Lung (tissue), 12 donors: ENCODE measurements around the gene IL27RA. TPM values are rescaled to one million over a fixed set of nuclear protein-coding genes. Genes with fewer than 3 reads are reported as not detected.

ENCODE experiments used
- ATAC-seq: fragments of 200-7000 bp; cut with Tn5 transposase; one replicate; pipeline ENCODE4 v1.9.1; 2020; ENCODE audit warnings: moderate number of reproducible peaks; ENCODE audit not compliant: insufficient read depth, low FRiP score
- DNase-seq, 3 donors: peaks; one replicate each; pipeline ENCODE4 v3.0.0-alpha.2; 2013 to 2017
- H3K27ac ChIP-seq, 2 donors: one replicate each; pipeline ENCODE4 v1.5.1; 2013; ENCODE audit warnings: mild to moderate bottlenecking in 2 of 2, moderate library complexity in 2 of 2, control low read depth in 1 of 2, inconsistent platforms in 1 of 2, low read depth in 1 of 2, low read length in 1 of 2
- H3K27me3 ChIP-seq, 3 donors: one replicate each; pipeline ENCODE4 v1.5.1; 2013; ENCODE audit warnings: low read length in 2 of 3; ENCODE audit not compliant: control insufficient read depth in 3 of 3, insufficient read depth in 3 of 3
- H3K36me3 ChIP-seq, 4 donors: one replicate each; pipeline ENCODE4 v1.5.1; 2013; ENCODE audit warnings: low read length in 4 of 4, mild to moderate bottlenecking in 1 of 4, moderate library complexity in 1 of 4; ENCODE audit not compliant: control insufficient read depth in 4 of 4, insufficient read depth in 4 of 4
- H3K4me1 ChIP-seq, 5 donors: one replicate each; pipeline ENCODE4 v1.5.1; 2013; ENCODE audit warnings: low read length in 5 of 5, mild to moderate bottlenecking in 2 of 5, moderate library complexity in 1 of 5; ENCODE audit not compliant: control insufficient read depth in 5 of 5, insufficient read depth in 5 of 5
- H3K4me3 ChIP-seq: one replicate; pipeline ENCODE4 v1.5.1; 2013; ENCODE audit warnings: mild to moderate bottlenecking, control low read depth, moderate library complexity
- H3K9ac ChIP-seq, 2 donors: one replicate each; pipeline ENCODE4 v1.5.1; 2013; ENCODE audit warnings: low read length in 2 of 2, control low read depth in 1 of 2; ENCODE audit not compliant: insufficient read depth in 1 of 2
- H3K9me3 ChIP-seq, 4 donors: one replicate each; pipeline ENCODE4 v1.5.1; 2013; ENCODE audit warnings: low read length in 3 of 4, mild to moderate bottlenecking in 1 of 4, moderate library complexity in 1 of 4; ENCODE audit not compliant: control insufficient read depth in 4 of 4, insufficient read depth in 3 of 4
- WGBS, 2 donors: extraction: QIAGEN DNeasy Blood & Tissue Kit; methylation state at CpG; one replicate each; pipeline ENCODE4 v1.1.7; 2013; 5-methylcytosine and 5-hydroxymethylcytosine counted together
- polyA plus RNA-seq, 2 donors: library from polyadenylated mRNA; stranded (reverse); fragments of 200-250 nt; gene quantifications; one replicate each; pipeline ENCODE4 v1.2.1, GENCODE V29; 2013
- total RNA-seq, 2 donors: library from RNA; depleted of rRNA in 1 of 2; stranded (reverse); fragments of >200 nt in 1 of 2; gene quantifications; one replicate each; pipeline ENCODE4 v1.2.1, GENCODE V29; 2014 to 2021
- TF ChIP-seq, protein P1 (sequence below): IDR thresholded peaks from 2 replicates; pipeline ENCODE4 v1.5.1; 2012; ENCODE audit warnings: mild to moderate bottlenecking; ENCODE audit errors: control extremely low read depth, extremely low read depth
- donor health status: control.
- donor health status: control.
- donor health status: Bipolar disorder and iron deficiency.
- donor health status: healthy.
- donor health status: DM: yes; HTN: yes; CAD: no.

The IL27RA gene
- total and polyA plus RNA-seq, 4 donors, result 7.0 to 22.7 (median 15.0) TPM

DNA sequence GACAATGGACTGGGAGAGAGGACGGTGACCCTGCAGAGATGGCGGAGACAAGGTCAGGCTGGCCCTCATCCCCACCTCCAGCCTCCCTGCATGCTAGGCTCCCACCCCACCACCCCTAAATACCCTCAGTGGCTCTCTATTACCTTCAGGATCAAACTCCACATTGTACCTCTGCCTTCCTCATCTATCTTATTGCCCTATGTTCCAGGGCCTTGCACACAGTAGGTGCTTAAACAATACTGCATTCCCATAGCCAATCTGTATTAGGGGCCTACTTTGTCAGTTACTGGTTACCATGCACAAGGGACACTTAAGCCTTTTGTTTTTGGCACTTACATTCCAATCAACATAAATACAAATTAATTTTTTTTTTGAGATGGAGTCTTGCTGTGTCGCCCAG is 23.8 kb downstream of the IL27RA start:
- Histone ChIP-seq H3K9me3 (peaks cover 0 to 6% (median 0%) of the 10 kb centered on the region in 4 donors), H3K36me3 (peaks cover 0 to 15% (median 3%) of the 10 kb centered on the region in 4 donors), H3K4me1 (peaks cover 3 to 11% (median 4%) of the 10 kb centered on the region in 5 donors), H3K9ac (no peak overlapping the region), H3K4me3 (no peak overlapping the region), H3K27me3 (peaks cover 0 to 8% (median 5%) of the 10 kb centered on the region in 3 donors), H3K27ac (no peak overlapping the region)
- 85 to 88% methylated on average over 3 of the region's 3 CpGs for WGBS, 2 donors
- ATAC-seq (no peak), DNase-seq (no peak)
- TF ChIP-seq, protein P1, sequence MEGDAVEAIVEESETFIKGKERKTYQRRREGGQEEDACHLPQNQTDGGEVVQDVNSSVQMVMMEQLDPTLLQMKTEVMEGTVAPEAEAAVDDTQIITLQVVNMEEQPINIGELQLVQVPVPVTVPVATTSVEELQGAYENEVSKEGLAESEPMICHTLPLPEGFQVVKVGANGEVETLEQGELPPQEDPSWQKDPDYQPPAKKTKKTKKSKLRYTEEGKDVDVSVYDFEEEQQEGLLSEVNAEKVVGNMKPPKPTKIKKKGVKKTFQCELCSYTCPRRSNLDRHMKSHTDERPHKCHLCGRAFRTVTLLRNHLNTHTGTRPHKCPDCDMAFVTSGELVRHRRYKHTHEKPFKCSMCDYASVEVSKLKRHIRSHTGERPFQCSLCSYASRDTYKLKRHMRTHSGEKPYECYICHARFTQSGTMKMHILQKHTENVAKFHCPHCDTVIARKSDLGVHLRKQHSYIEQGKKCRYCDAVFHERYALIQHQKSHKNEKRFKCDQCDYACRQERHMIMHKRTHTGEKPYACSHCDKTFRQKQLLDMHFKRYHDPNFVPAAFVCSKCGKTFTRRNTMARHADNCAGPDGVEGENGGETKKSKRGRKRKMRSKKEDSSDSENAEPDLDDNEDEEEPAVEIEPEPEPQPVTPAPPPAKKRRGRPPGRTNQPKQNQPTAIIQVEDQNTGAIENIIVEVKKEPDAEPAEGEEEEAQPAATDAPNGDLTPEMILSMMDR, result no peak

DNA sequence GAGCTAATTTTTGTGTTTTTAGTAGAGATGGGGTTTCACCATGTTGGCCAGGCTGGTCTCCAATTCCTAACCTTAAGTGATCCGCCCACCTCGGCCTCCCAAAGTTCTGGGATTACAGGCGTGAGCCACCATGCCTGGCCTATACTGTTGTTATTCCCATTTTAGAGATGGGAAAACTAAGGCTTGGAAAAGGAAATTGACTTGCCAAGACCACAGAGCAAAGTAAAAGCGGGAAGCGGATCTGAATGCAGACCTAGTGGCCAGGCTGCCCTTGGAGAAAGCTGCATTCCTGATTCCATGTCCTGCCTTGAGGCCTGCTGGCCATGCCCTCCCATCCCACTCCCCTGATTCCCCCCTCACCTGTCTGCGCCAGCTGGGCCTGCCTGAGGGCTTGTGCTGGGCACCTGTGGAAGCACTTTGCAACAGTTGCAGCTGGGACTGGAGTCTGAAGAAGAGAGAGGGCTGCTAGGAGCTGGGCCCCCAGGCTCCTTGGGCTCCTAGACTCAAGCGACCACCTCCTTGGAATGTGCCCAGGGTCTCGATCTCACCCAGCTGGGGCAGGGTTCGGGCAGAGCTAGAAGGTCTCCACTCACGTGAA is 24.6 kb downstream of the IL27RA start:
- 96 to 97% methylated on average over 10 of the region's 10 CpGs for WGBS, 2 donors
- Histone ChIP-seq H3K4me3 (no peak overlapping the region), H3K27me3 (peaks cover 0 to 8% (median 5%) of the 10 kb centered on the region in 3 donors), H3K36me3 (peaks cover 0 to 13% (median 3%) of the 10 kb centered on the region in 4 donors), H3K9ac (no peak overlapping the region), H3K4me1 (peaks cover 3 to 11% (median 4%) of the 10 kb centered on the region in 5 donors), H3K9me3 (peaks cover 0 to 6% (median 0%) of the 10 kb centered on the region in 4 donors), H3K27ac (no peak overlapping the region)
- DNase-seq (no peak), ATAC-seq (no peak)
- TF ChIP-seq, protein P1, result no peak

DNA sequence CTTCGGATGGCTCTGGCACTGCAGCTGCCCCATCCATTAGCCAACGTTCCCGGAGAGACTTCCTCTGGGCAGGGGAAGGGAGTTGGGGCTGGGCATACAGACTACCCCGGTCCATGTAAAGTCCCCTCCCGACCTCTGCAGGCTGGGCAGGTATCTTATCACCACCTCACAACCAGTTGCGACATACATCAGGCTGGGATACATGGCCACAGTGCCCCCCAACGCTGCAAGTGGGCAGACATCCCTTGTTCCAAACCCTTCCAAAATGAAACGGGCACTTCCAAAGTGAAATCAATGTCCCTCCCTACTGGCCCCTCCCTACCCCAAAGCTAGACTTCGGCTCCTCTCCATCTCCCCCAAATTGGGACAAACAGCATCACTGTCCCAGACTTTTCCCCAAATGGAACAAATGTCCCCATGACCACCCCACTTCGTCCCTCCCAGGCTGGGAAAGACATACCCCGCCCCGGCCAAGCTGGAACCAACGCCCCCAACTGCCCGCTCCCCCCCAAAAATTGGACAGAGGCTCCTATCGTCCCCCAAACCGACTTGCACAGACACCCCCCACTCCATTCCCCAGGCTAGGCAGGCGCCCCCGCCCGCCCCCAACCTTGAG is 25.3 kb downstream of the IL27RA start:
- TF ChIP-seq, protein P1, result no peak
- H3K27me3 ChIP-seq, result peaks cover 0 to 8% (median 5%) of the 10 kb centered on the region in 3 donors
- DNase-seq, result peak in 2 of 3 donors; percentile 13 to 14
- no peak overlapping the region for H3K4me3 ChIP-seq
- H3K4me1 ChIP-seq, result peaks cover 3 to 11% (median 4%) of the 10 kb centered on the region in 5 donors
- WGBS, 2 donors, result 44 to 48% methylated on average over 19 of the region's 19 CpGs
- H3K36me3 ChIP-seq, result peaks cover 0 to 9% (median 3%) of the 10 kb centered on the region in 4 donors
- peaks cover 0 to 6% (median 0%) of the 10 kb centered on the region in 4 donors for H3K9me3 ChIP-seq
- H3K27ac ChIP-seq, result no peak overlapping the region
- no peak for ATAC-seq
- no peak overlapping the region for H3K9ac ChIP-seq
